Heart left ventricle (tissue), 16 donors: ENCODE measurements around the gene GLDC. TPM values are rescaled to one million over a fixed set of nuclear protein-coding genes. Genes with fewer than 3 reads are reported as not detected.

Experiments
- ATAC-seq, 4 donors: fragments of 200-7000 bp; cut with Tn5 transposase; one replicate each; pipeline ENCODE4 v1.9.1; 2020 to 2022; ENCODE audit warnings: moderate library complexity in 4 of 4, mild to moderate bottlenecking in 3 of 4, moderate number of reproducible peaks in 1 of 4
- DNase-seq, 5 donors: peaks; one replicate each; pipeline ENCODE4 v3.0.0-alpha.2; 2020
- H3K27ac ChIP-seq, 12 donors: fragments of 200-600 bp; sonication (generic) in 4 of 12; one replicate each; pipeline versions ENCODE4 v1.5.0 to v1.8.0; 2016 to 2022; ENCODE audit warnings: mild to moderate bottlenecking in 2 of 12
- H3K27me3 ChIP-seq, 9 donors: fragments of 200-600 bp; sonication (generic) in 2 of 9; one replicate each; pipeline versions ENCODE4 v1.5.1 to v1.8.0; 2016 to 2022; ENCODE audit warnings: mild to moderate bottlenecking in 3 of 9
- H3K36me3 ChIP-seq, 9 donors: fragments of 200-600 bp; sonication (generic) in 2 of 9; one replicate each; pipeline versions ENCODE4 v1.5.0 to v1.8.0; 2018 to 2022; ENCODE audit warnings: mild to moderate bottlenecking in 2 of 9
- H3K4me1 ChIP-seq, 12 donors: fragments of 200-600 bp; sonication (generic) in 4 of 12; one replicate each; pipeline versions ENCODE4 v1.5.0 to v1.8.0; 2016 to 2022; ENCODE audit warnings: mild to moderate bottlenecking in 3 of 12
- H3K4me3 ChIP-seq, 12 donors: fragments of 200-600 bp; sonication (generic) in 4 of 12; one replicate each; pipeline versions ENCODE4 v1.5.0 to v1.8.0; 2017 to 2022; ENCODE audit warnings: mild to moderate bottlenecking in 9 of 12, moderate library complexity in 4 of 12
- H3K9me3 ChIP-seq, 12 donors: fragments of 200-600 bp; sonication (generic) in 4 of 12; one replicate each; pipeline versions ENCODE4 v1.5.0 to v1.8.0; 2016 to 2022; ENCODE audit warnings: mild to moderate bottlenecking in 1 of 12
- CTCF ChIP-seq, 12 donors: fragments of 200-600 bp; sonication (generic) in 4 of 12; IDR thresholded peaks; one replicate each; pipeline versions ENCODE4 v1.5.0 to v1.8.0; 2018 to 2022; ENCODE audit warnings: antibody characterized with exemption in 12 of 12, mild to moderate bottlenecking in 5 of 12
- POLR2A ChIP-seq, 2 donors: fragments of 450-650 bp; IDR thresholded peaks; one replicate each; pipeline ENCODE4 v1.6.1; 2017; ENCODE audit warnings: antibody characterized with exemption in 2 of 2, mild to moderate bottlenecking in 2 of 2, moderate library complexity in 2 of 2
- WGBS, 4 donors: extraction: QIAGEN DNeasy Blood & Tissue Kit in 2 of 4; methylation state at CpG; one replicate each; pipeline versions ENCODE4 v1.1.5 to v1.1.7; 2013 to 2018; 5-methylcytosine and 5-hydroxymethylcytosine counted together
- intact Hi-C, 10 donors: fragments of 100-400 bp; cut with DNase I; formaldehyde crosslinking; loops; one replicate each; pipeline versions ENCODE4 v1.11.1 to v1.14.2; 2022
- polyA plus RNA-seq, 2 donors: library from polyadenylated mRNA; stranded (reverse); fragments of 200-250 nt; gene quantifications; one replicate each; pipeline ENCODE4 v1.2.3, GENCODE V29; 2013
- total RNA-seq, 9 donors: library from RNA; depleted of rRNA in 2 of 9; stranded (reverse); fragments of >200 nt in 2 of 9; fragmentation: NEBNext Ultra II Directional in 3 of 9; extraction: Animal tissue kit (Norgen Biotek cat#: 25700) in 3 of 9; gene quantifications; one replicate each; pipeline versions ENCODE4 v1.1.0 to v1.2.4, GENCODE V29; 2016 to 2023
- donor health status: ischemic (EF 13 %, LVEDD 7.1; RV severe dilation, severe dysfunction).
- donor health status: healthy with polysubstance abuse.
- donor health status: DM: no; HTN: yes; CAD: no.
- donor health status: DM: no; HTN: no; CAD: no.
- donor health status: ischemic (EF 25% LVEDD 6.9; RV normal size, moderate dysfunction).
- donor health status: ischemic (EF 25% LVEDD 5.7; RV mildly dilated, moderate dysfunction).
- donor health status: healthy.
- donor health status: DM: yes; HTN: yes; CAD: no.
- donor health status: ischemic (EF 35%, LVEDD 5.7; RV mildly dilated, moderate dysfunction).
- donor health status: nonischemic (EF 11% LVEDD 7.7; RV severe dilation, severe dysfunction).
- donor health status: DM: yes; HTN: yes; CAD: no.
- donor health status: PGD.
- donor health status: ischemic (EF 29% LVEDD 5.4; RV normal size, mild dysfunction).
- donor health status: nonischemic (EF 23%, LVEDD 6.1; RV moderate dilation, normal function).

The GLDC gene
- total and polyA plus RNA-seq, 11 donors: 0.26 to 0.53 TPM; not detected in 9

GRCh38 chr9:6641561-6641960, 4.0 kb downstream of the GLDC start:
- H3K27ac ChIP-seq: no peak overlapping the region
- intact Hi-C loops: no loop called here
- no peaks in the 10 kb centered on the region for H3K36me3 ChIP-seq
- H3K4me3 ChIP-seq: no peak overlapping the region
- DNase-seq (no peak), ATAC-seq (no peak)
- peaks cover 0 to 22% (median 13%) of the 10 kb centered on the region in 12 donors for H3K4me1 ChIP-seq
- no peaks in the 10 kb centered on the region for H3K9me3 ChIP-seq
- TF ChIP-seq CTCF (IDR thresholded peaks at IDR 0.05): no peak
- TF ChIP-seq POLR2A (IDR thresholded peaks at IDR 0.05): no peak
- H3K27me3 ChIP-seq: peaks cover 14 to 52% (median 35%) of the 10 kb centered on the region in 9 donors
- WGBS, 4 donors: 71 to 78% (median 77%) methylated on average over 2 of the region's 2 CpGs

GRCh38 chr9:6641056-6641455, 4.5 kb downstream of the GLDC start:
- Histone ChIP-seq H3K4me1 (peaks cover 0 to 20% (median 13%) of the 10 kb centered on the region in 12 donors), H3K36me3 (no peaks in the 10 kb centered on the region), H3K27me3 (peaks cover 14 to 47% (median 30%) of the 10 kb centered on the region in 9 donors), H3K9me3 (no peaks in the 10 kb centered on the region), H3K4me3 (no peak overlapping the region), H3K27ac (no peak overlapping the region)
- DNase-seq (no peak), ATAC-seq (no peak)
- TF ChIP-seq CTCF (IDR thresholded peaks at IDR 0.05) (no peak), POLR2A (IDR thresholded peaks at IDR 0.05) (no peak)
- intact Hi-C loops: no loop called here
- 73 to 76% (median 74%) methylated on average over 5 of the region's 5 CpGs for WGBS, 4 donors

GRCh38 chr9:6640268-6641051, 5.1 kb downstream of the GLDC start:
- TF ChIP-seq POLR2A (IDR thresholded peaks at IDR 0.05) (no peak), CTCF (IDR thresholded peaks at IDR 0.05) (no peak)
- Histone ChIP-seq H3K27me3 (peaks cover 14 to 41% (median 24%) of the 10 kb centered on the region in 9 donors), H3K36me3 (no peaks in the 10 kb centered on the region), H3K27ac (no peak overlapping the region), H3K4me1 (peaks cover 0 to 14% (median 10%) of the 10 kb centered on the region in 12 donors), H3K4me3 (no peak overlapping the region), H3K9me3 (no peaks in the 10 kb centered on the region)
- DNase-seq (no peak), ATAC-seq (no peak)
- intact Hi-C loops: no loop called here
- 73 to 92% (median 83%) methylated on average over 9 of the region's 9 CpGs for WGBS, 4 donors

- DNase-seq (no peak), ATAC-seq (no peak)
- H3K27ac ChIP-seq: no peak overlapping the region
- intact Hi-C loops: no loop called here
- WGBS, 4 donors: 60 to 81% (median 70%) methylated on average over 3 of the region's 3 CpGs
- H3K4me1 ChIP-seq: peaks cover 0 to 6% (median 6%) of the 10 kb centered on the region in 12 donors
- no peaks in the 10 kb centered on the region for H3K9me3 ChIP-seq
- H3K27me3 ChIP-seq: peaks cover 8 to 36% (median 16%) of the 10 kb centered on the region in 9 donors
- TF ChIP-seq CTCF (IDR thresholded peaks at IDR 0.05): no peak
- no peak for TF ChIP-seq POLR2A (IDR thresholded peaks at IDR 0.05)
- no peak overlapping the region for H3K4me3 ChIP-seq
- H3K36me3 ChIP-seq: no peaks in the 10 kb centered on the region
Measured at GRCh38 chr9:6639622-6640021, 5.9 kb downstream of the GLDC start.
